Renal cortex interstitium (tissue), 11 donors: ENCODE measurements around the gene SLC16A8. TPM values are rescaled to one million over a fixed set of nuclear protein-coding genes. Genes with fewer than 3 reads are reported as not detected.
A peak's percentile ranks its signal among the peaks of the same experiment; 100 is the strongest.

Source experiments
- DNase-seq, 11 donors: peaks; one replicate each; pipeline ENCODE4 v3.0.0-alpha.2; 2013; ENCODE audit warnings: low read depth in 9 of 11, low spot score in 4 of 11; ENCODE audit errors: extremely low read depth in 1 of 11
- polyA plus RNA-seq, 3 donors: library from polyadenylated mRNA; unstranded; fragments of 120-200 nt; gene quantifications; one replicate each; pipeline ENCODE4 v1.2.1, GENCODE V29; 2013; ENCODE audit not compliant: insufficient read length in 3 of 3

The SLC16A8 gene
- polyA plus RNA-seq, 3 donors: 1.4 to 2.7 (median 1.9) TPM

DNA sequence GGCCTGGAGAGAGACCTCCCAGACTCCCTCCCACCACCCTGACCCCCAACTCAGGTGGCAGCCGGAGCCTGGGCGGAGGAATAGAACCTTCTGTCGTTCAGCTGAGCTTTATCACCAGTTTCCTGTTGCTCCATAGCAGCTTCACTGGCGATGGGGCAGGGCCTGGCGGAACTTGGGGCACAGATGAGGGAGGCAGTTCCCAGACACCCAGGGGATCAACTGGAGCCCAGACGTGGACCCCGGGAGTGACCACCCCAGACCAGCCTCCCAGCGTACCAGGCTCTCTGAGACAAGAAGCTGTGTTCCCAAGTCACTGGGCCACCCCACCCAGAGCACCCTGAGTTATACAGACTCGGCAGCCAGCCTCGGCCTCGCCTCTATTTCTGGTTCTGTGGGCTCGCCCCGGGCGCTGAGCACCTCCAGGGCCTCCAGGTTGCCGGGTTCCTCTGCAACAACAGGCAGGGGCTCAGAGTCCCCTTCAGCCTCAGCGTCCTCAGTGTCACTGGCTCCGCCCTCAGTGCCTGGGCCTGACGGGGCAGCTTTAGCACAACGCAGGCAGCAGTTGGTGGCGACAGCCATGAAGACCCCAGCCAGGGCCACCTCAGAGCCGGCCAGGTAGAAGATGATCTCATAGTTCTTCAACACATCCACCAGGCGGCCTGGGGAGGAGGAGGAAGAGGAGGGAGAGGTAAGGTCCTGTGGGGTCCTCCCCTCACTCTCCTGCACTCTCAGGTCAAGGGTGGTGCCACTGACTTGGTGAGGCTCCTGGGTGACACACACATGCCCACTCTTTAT lies 5.7 kb downstream of the SLC16A8 start:
- DNase-seq: no peak

GRCh38 chr22:38077595-38077994 lies 6.4 kb downstream of the SLC16A8 start:
- DNase-seq: no peak

- no peak for DNase-seq
These were observed 6.9 kb downstream of the SLC16A8 start for GRCh38 chr22:38077096-38077495.

GRCh38 chr22:38075961-38076360 lies 8.0 kb downstream of the SLC16A8 start:
- DNase-seq: no peak

DNA sequence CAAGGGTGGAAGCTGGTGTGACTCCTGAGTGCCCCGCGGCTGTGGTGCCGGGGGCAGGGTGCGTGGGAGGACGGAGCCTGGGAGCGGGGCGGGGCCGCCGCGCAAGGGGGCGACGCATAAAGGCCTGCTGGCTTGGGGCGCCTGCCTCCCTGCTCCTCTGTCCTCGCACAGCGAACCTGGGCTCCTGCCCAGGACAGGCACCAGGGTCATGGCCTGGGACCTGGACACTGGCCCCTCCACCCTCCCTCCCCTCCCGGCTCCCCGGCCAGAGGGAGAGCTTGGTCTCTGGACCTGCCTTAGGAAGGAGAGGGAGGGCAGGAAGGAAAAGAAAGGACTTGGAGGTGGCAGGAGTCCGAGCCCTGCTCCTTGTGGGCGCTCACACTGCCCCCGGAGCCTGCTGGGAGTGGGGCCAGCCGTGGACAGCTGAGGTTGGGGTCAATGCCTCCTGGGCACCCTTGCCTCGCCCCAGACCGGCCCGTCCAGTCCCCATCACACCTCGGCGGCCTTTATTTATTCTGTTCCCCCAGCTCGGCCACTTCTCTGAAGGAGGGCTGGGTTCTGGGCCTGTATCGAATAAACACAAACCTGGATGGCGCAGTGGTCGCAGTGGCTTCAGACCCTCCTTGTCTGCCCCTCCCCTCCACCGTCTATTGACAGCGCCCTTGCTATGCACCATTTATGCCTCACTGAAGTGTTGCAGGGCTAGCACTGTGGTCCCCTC lies 8.7 kb downstream of the SLC16A8 start:
- no peak for DNase-seq

DNA sequence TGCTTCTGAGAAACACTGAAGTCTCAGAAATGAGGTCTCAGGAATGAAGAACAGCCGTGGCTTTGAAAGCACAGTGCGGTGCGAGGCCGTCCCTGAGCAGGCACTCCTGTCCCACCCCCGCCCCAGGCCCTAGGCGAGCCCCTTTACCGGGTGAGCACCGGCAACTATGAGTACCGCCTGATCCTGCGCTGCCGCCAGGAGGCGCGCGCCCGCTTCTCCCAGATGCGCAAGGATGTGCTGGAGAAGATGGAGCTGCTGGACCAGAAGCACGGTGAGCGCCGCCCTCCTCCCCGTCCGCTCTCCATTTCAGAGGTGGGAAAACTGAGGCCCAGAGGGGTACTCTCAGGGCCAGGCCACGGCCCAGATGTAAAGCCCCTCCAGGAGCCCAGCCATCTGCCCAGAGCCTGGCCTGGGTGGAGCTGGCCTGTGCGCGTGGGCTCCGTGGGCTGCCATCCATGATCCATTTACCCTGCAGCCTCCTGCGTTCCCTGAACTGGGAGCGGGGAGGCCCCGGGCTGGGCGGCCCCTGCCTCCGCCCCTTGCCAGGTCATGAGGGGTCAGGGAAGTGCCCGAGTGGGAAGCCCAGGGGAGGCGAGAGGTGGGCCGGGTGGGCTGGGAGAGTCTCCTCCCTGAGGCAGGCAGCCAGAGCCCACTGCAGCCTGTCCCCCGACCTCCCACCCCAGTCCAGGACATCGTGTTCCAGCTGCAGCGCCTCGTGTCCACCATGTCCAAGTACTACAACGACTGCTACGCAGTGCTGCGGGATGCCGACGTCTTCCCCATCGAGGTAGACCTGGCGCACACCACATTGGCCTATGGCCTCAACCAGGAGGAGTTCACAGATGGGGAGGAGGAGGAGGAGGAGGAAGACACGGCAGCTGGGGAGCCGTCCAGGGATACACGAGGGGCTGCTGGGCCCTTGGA lies 9.5 kb downstream of the SLC16A8 start:
- peak in 1 of 11 donors; percentile 30 for DNase-seq

DNA sequence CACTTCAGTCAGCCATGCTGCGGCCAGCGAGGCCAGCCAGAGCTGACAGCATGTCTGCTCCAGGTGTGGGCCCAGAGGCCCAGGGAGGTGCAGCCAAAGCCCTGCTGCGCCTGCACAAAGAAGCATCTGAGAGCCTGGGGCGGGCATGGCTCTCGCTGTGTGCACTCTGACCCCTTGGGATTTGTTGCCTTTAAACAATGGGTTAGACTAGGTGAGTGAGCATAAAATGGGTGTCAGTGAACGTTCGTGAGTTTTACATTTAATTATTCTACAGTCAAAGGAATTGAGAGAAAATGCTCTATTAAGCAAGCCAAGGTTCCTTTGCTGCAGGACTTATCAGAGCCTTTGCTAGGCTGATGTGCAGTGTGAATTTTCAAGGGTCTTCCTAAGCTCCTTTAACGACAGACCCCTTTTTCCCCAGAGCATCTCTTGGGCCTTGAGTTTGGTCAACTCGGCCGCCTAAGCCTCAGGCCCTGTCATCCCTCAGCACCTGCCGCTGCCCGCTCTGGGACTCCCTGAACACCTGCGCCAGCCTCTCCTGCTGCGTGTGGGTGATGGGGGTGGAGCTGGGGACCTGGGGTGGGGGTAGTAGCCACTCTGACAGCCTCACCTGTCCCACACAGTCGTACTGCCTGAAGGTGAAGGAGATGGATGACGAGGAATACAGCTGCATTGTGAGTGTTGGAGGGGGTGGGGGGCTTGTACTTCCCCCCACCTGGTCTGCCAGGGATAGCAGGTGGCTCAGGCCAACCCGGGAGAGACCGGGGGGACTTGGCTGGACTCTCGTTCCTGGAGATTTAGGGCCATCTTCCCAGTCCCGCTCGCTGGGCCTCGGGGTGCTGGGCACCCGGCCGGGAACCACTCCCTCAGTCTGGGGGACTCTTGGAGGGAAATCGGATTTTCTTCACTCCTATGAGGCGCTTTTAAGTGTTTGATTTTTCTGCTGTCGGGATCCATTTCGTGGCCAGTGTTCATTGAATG lies 10.5 kb downstream of the SLC16A8 start:
- no peak for DNase-seq

GRCh38 chr22:38072322-38073149 lies 11.4 kb downstream of the SLC16A8 start:
- no peak for DNase-seq

GRCh38 chr22:38071421-38072321 lies 12.3 kb downstream of the SLC16A8 start:
- DNase-seq: no peak

DNA sequence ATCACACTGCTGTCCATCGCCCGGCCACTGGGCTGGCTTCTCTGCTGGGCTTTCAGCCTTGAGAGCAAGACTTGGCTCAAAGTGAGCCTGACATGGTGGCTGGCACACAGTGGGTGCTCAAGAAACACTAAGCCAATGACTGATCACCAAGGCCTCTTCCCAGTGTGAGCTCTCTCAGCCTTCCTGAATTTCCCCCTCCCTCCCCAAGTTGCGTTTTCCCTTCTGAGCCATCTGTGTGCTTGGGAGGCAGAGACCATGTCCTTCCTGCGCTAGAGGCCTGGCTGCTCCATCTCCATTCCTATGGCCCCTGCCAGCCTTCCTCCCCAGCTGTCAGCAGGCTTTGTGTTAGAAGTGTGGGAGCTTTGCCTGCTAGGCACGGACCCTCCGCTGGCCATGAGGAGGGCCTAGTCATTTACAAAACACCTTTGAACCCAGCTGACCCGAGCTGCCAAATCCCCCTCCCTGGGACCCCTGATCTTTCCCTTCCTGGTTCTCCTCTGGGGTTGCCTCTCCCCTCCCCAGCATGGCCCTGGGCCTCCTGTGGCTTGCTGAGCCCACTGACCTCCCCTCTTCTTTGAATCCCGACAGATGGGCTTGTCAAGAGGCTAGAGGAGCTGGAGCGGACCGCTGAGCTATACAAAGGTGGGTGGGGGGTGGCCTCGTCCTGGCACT lies 13.6 kb downstream of the SLC16A8 start:
- DNase-seq: no peak

DNA sequence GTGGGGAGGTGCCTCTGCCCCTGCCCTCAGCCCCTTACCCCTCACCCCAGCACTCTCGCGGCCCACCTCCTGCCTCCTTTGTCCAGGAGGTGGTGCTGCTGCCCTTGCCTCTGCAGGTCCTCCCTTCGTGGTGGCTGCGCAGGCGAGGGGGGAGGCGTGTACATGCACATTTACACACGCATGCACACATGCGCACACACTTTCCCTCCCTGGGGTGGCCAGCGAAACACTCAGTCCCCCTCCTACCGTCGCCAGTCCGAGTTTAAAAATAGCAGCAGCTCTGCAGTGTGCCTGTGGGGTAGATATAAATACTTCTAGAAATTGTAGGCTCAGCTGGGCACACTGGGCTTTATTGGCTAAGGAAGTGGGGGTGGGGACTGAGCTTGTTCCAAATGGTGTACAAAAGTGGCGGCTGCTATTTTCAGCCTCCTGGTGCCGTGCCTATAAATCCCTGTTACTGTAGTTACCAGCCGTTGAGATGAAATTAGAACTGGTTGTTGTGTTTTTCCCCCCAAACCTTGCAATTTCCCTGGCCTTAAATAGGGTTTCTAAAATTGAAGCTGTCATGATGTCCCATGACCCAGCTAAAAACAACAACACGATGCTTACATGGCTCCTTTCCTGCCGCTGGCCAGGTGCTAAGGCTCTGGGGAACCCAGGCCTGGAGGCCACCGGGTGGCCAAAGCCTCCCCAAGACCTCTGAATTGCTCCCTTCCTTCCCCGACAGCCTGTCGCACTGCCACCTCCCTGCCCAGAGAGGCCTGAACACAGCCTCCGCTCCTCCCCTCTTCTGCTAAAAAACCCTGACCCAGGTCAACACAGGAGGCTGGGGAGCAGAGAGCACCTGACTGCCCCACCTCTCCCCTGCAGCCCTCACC lies 14.4 kb downstream of the SLC16A8 start:
- DNase-seq: no peak

- DNase-seq: no peak
These were observed 15.2 kb downstream of the SLC16A8 start for GRCh38 chr22:38068641-38069371.

GRCh38 chr22:38067761-38068360 lies 16.1 kb downstream of the SLC16A8 start:
- DNase-seq: no peak

GRCh38 chr22:38067028-38067415 lies 17.0 kb downstream of the SLC16A8 start:
- DNase-seq: no peak
